ENCODE measurements around the gene MRPS16.

DNA sequence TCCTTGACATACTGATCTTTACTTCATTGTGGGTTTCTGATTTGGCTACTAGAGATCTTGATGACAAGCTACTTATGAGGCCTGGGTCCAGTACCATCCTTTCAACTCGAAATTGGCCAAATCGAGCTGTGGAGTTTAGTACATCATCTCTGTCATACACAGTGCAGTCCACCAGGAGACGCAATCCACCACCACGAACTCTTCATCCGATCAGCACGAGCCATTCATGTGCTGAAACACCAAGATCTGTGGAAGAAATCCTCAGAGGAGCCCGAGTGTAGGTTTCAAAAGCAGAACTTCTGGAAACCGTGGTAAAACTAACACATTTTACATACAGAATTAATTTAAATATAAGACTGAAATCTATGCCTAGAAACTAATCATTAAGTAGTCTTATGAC, 19.6 kb downstream of the MRPS16 start:
- TF ChIP-seq, protein P1, sequence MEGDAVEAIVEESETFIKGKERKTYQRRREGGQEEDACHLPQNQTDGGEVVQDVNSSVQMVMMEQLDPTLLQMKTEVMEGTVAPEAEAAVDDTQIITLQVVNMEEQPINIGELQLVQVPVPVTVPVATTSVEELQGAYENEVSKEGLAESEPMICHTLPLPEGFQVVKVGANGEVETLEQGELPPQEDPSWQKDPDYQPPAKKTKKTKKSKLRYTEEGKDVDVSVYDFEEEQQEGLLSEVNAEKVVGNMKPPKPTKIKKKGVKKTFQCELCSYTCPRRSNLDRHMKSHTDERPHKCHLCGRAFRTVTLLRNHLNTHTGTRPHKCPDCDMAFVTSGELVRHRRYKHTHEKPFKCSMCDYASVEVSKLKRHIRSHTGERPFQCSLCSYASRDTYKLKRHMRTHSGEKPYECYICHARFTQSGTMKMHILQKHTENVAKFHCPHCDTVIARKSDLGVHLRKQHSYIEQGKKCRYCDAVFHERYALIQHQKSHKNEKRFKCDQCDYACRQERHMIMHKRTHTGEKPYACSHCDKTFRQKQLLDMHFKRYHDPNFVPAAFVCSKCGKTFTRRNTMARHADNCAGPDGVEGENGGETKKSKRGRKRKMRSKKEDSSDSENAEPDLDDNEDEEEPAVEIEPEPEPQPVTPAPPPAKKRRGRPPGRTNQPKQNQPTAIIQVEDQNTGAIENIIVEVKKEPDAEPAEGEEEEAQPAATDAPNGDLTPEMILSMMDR (IDR thresholded peaks at IDR 0.05) = no peak
- no peak for TF ChIP-seq POLR2A (IDR thresholded peaks at IDR 0.05)
